Stimulated activated CD4-positive, alpha-beta T cell treated with anti-CD3 and anti-CD28 coated beads, Interleukin-12 subunit alpha, Interleukin-12 subunit beta, amount 100 ng/mL, for 4 hours (primary cell): ENCODE measurements around the gene CCDC144A.
"Not testable (repeated sequence)": the region's sequence is repeated elsewhere in the genome, so short reads cannot be mapped to it uniquely, and the experiment has no call there.

Experiments used
- DNase-seq: peaks from one replicate; pipeline ENCODE4 v3.0.0-alpha.2; 2020

The CCDC144A gene

DNA sequence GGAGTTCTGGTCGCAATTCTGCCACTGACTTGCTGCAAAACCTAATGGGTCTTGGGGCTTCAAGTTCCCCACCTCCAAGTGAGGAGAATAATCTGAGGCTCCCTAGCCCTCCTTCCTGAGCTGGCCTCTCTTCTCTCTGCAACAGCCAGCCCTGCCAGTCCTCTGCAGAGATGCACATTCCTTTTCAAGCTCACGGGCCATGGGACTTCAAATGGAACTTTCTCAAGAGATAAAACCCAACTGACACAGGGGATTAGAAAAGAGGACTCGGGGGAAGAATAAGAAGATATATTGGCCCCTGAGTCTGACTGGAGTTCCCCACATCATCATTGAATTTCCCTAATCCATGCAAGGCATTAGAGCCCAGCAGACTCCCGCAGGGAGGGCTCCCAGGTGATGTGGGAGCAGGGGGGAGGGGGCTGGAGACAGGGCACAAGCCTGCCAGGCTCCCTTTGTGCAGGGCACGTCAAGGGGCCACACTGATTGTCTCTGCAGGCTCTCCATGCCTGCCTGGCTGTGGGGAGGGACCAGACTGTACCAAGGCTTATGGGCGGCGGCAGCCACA lies 131.0 kb downstream of the CCDC144A start:
- DNase-seq: no peak

DNA sequence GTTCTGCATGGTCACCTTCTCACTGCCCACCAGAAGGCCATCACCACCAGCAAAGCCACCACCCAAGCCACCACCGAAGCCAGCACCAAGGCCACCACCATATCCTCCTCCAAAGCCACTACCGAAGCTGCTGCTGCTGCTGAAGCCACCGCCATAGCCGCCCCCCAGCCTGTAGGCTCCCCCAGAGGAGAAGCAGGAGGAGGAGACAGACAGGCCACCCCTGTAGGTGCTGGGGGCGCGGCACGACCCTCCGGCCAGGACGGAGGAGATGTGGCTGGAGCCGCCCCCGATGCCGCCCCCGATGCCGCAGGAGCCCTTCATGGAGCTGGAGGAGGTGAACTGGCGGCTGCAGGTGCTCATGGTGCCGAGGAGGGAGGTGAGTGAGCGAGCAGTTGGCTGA lies 132.1 kb downstream of the CCDC144A start:
- DNase-seq: not testable (repeated sequence)

DNA sequence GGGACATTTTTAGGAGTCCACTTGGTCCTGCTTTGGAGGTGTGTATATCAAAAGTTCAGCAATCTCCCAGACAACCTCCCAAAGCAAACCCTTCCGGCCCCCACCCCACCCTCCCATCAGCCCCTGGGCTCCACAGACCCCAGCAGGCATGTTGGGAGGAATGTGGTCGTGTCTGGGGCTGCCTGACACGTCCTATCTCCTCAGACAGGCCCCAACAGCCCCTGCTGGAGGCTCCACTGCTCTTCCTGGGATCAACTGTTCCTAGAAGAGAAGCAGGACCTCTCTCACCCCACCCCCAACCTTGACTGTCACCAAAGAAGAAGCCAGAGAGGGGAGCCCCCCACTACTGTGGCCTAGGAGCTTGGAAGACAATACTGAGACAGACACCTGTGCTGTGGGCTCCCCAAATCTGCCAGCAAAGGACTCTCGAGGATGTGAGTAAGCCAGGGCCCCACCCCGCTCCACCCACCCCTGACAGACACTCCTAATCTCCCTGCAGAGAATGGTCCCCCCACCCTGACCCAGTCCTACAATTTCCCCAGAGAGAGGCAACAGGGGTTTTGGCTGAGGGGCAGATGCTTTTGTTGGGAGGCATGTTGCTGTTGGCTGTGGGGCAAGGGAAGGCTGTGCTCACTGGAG lies 133.8 kb downstream of the CCDC144A start:
- not testable (repeated sequence) for DNase-seq
